Subcutaneous abdominal adipose tissue (tissue), 5 donors: ENCODE data around the gene RCN1.
"Not testable (repeated sequence)": the region's sequence is repeated elsewhere in the genome, so short reads cannot be mapped to it uniquely, and the experiment has no call there.

ENCODE experiments used
- H3K27ac ChIP-seq: one replicate; pipeline ENCODE4 v1.7.0; 2013; ENCODE audit warnings: low read depth, mild to moderate bottlenecking, inconsistent platforms, low read length, moderate library complexity
- H3K27me3 ChIP-seq, 5 donors: one replicate each; pipeline ENCODE4 v1.7.0; 2013; ENCODE audit warnings: low read length in 5 of 5, inconsistent platforms in 1 of 5; ENCODE audit not compliant: control insufficient read depth in 5 of 5, insufficient read depth in 4 of 5
- H3K36me3 ChIP-seq, 5 donors: one replicate each; pipeline ENCODE4 v1.7.0; 2013; ENCODE audit warnings: low read length in 5 of 5; ENCODE audit not compliant: control insufficient read depth in 5 of 5, insufficient read depth in 5 of 5
- H3K4me1 ChIP-seq, 5 donors: one replicate each; pipeline ENCODE4 v1.7.0; 2013; ENCODE audit warnings: low read length in 5 of 5, mild to moderate bottlenecking in 3 of 5, moderate library complexity in 1 of 5; ENCODE audit not compliant: control insufficient read depth in 5 of 5, insufficient read depth in 5 of 5
- H3K4me3 ChIP-seq, 5 donors: one replicate each; pipeline ENCODE4 v1.7.0; 2013; ENCODE audit warnings: low read length in 5 of 5, low read depth in 1 of 5
- H3K9ac ChIP-seq, 5 donors: one replicate each; pipeline ENCODE4 v1.7.0; 2013; ENCODE audit warnings: low read length in 5 of 5, mild to moderate bottlenecking in 4 of 5, moderate library complexity in 3 of 5
- H3K9me3 ChIP-seq, 5 donors: one replicate each; pipeline ENCODE4 v1.7.0; 2013; ENCODE audit warnings: low read length in 5 of 5; ENCODE audit not compliant: control insufficient read depth in 5 of 5
- donor health status: healthy.
- donor health status: healthy.
- donor health status: healthy.
- donor health status: healthy.
- donor health status: healthy.

The RCN1 gene

DNA sequence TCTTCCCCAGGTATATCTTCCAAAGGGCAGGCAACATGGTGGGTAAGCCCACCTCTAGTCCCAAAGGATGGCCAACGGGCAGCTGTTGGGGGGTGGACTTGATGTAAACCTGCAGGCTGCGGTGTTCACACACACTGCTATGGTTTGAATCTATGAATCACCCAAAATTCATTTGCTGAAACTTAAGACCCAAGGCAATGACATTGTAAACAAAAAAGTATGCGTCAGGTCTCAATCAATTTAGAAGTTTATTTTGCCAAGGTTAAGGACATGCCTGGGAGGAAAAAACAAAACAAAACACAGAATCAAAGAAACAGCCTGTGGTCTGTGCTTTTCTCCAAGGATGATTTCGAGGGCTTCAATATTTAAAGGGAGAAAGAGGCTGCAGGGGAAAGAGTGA is 18.3 kb downstream of the RCN1 start:
- peaks cover 0 to 3% (median 0%) of the 10 kb centered on the region in 5 donors for H3K27me3 ChIP-seq
- H3K27ac ChIP-seq: no peak overlapping the region
- no peak overlapping the region for H3K9ac ChIP-seq
- H3K4me1 ChIP-seq: peaks cover 0 to under 1% (median 0%) of the 10 kb centered on the region in 5 donors
- H3K9me3 ChIP-seq: no peaks in the 10 kb centered on the region
- H3K4me3 ChIP-seq: no peak overlapping the region
- H3K36me3 ChIP-seq: peaks cover 1 to 12% (median 9%) of the 10 kb centered on the region in 5 donors

DNA sequence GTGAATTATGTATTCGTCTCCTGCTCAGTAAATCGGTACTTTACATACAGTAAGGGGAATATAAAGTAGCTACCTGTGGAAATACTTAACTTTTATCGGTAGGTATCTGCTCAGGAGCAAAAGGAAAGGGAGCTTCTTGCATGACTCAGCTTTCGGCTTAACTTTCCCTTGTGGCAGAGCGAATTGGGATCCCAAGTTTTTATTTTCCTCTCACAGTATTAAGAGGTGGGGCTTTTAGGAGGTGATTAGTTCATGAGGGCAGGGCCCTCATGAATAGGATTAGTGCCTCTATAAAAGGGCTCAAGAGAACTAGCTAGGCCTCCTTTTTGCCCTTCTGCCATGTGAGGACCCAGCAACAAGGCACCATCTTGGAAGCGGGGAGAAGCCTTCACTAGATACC is 18.7 kb downstream of the RCN1 start:
- Histone ChIP-seq H3K4me3 (no peak overlapping the region), H3K27me3 (peaks cover 0 to 3% (median 0%) of the 10 kb centered on the region in 5 donors)

DNA sequence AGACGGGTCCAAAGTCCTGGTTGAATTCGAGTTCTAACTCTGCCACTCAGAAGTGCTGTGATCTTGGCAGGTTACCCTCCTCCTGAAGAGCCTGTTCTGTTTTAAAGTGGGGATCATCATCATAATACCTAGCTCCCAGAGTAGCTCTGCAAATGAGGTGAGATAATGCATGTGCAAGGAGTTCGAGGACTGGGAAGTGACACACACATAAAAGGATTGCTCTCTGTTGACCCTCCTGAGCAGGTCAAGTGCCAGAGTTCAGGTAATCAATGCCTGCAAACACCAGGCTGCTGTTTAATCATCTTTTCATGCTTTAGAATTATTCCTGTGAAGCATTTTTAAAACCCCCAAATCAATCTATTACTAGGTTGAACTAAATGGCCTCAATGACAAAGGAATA is 19.9 kb downstream of the RCN1 start:
- Histone ChIP-seq H3K4me1 (no peaks in the 10 kb centered on the region), H3K4me3 (no peak overlapping the region), H3K9me3 (no peaks in the 10 kb centered on the region), H3K36me3 (peaks cover 0 to 5% (median 4%) of the 10 kb centered on the region in 5 donors), H3K27me3 (peaks cover 0 to 3% (median 0%) of the 10 kb centered on the region in 5 donors), H3K9ac (no peak overlapping the region), H3K27ac (no peak overlapping the region)

More for the DNA sequence above, 18.7 kb downstream of the RCN1 start:
- H3K9me3 ChIP-seq: no peaks in the 10 kb centered on the region
- no peaks in the 10 kb centered on the region for H3K4me1 ChIP-seq
- no peak overlapping the region for H3K27ac ChIP-seq
- no peak overlapping the region for H3K9ac ChIP-seq
- peaks cover 0 to 12% (median 7%) of the 10 kb centered on the region in 5 donors for H3K36me3 ChIP-seq

DNA sequence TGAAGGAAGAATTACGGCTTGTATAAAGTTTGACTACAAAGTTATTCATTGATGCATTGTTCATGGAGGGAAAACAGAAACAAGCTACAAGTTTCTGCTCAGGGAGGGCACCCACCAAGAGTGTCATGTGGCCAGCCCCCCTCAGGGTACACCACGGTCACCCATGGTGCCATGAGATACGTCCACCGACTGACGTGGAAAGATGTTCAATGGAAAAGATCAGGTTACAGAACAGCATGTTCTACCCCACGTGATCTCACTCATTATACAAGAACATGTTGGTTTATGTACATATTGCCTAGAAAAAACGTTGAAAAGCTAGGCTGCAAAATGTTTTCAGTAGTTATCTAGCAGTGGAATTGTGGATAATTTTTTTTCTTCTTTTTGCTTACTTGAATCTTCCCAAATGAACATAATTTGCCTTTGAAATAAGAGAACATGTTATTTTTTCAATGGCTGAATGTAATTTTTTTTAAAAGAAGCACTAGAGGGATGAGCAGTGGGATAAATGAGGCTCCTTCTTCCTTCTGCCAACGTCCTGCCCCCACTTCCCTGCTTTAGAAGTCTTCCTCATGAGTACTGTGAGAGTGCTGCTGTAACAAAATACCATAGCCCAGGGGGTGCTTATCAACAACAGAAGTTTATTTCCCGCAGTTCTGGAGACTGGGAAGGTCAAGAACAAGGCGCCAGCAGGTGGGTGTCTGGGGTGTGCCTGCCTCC is 22.5 kb downstream of the RCN1 start:
- no peaks in the 10 kb centered on the region for H3K4me1 ChIP-seq
- H3K4me3 ChIP-seq: no peak overlapping the region
- H3K9me3 ChIP-seq: no peaks in the 10 kb centered on the region
- H3K27me3 ChIP-seq: peaks cover 0 to 3% (median 0%) of the 10 kb centered on the region in 5 donors
- H3K36me3 ChIP-seq: no peaks in the 10 kb centered on the region
- H3K27ac ChIP-seq: no peak overlapping the region
- no peak overlapping the region for H3K9ac ChIP-seq

DNA sequence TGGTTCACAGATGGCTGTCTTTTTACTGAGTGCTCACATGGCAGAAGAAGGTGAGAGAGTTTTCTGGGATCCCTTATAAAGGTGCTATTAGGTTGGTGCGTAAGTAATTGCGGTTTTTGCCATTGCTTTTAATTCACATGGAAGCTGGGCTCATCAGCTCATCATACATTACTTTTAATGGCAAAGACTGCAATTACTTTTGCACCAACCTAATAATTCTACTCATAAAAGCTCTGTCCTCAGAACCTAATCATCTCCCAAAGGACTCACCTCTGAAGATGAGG is 23.0 kb downstream of the RCN1 start:
- Histone ChIP-seq H3K9ac (no peak overlapping the region), H3K9me3 (no peaks in the 10 kb centered on the region), H3K27ac (no peak overlapping the region), H3K36me3 (no peaks in the 10 kb centered on the region), H3K4me1 (no peaks in the 10 kb centered on the region), H3K27me3 (peaks cover 0 to 3% (median 0%) of the 10 kb centered on the region in 5 donors), H3K4me3 (no peak overlapping the region)

DNA sequence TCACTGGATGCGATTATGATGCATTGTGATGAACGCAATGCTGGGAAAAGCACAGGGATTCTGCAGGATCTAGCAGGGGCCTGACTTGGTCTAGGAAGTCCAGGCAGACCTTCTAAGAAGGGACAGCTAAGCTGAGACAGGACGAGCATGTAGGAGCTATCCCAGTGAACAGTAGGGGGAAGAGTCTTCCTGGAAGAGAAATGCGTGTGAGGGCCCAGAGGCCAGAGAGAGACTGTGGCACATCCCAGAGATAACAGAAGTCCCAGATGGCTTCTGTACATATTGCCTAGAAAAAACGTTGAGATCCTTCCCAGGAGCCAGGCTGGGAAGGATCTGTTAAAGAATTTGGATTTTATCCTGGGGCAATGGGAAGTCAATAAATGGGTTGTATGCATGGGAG is 24.6 kb downstream of the RCN1 start:
- no peaks in the 10 kb centered on the region for H3K36me3 ChIP-seq
- H3K27ac ChIP-seq: no peak overlapping the region
- no peak overlapping the region for H3K4me3 ChIP-seq
- no peak overlapping the region for H3K9ac ChIP-seq
- H3K9me3 ChIP-seq: no peaks in the 10 kb centered on the region
- peaks cover 0 to 3% (median 0%) of the 10 kb centered on the region in 5 donors for H3K27me3 ChIP-seq
- H3K4me1 ChIP-seq: no peaks in the 10 kb centered on the region

DNA sequence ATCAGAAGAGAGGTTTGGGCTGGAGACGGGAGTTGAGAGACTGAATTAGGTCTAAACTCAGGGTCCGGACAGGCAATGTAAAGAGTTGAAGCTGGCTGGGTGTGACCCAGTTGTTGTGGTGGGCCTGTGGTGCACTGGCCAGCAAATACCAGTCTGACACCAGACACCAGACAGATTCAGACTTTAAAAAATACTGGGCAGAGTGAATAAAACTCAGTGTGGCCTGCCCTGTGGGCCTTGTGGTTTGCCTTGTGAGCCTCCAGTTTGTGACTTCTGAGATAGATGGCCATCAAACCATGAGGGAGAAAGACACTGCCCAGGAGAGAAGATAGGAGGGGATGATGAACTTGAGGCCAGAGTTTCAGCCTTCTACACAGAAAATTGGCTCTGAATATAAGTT is 25.8 kb downstream of the RCN1 start:
- no peaks in the 10 kb centered on the region for H3K36me3 ChIP-seq
- no peak overlapping the region for H3K9ac ChIP-seq
- peaks cover 0 to 3% (median 0%) of the 10 kb centered on the region in 5 donors for H3K27me3 ChIP-seq
- H3K4me1 ChIP-seq: no peaks in the 10 kb centered on the region
- no peaks in the 10 kb centered on the region for H3K9me3 ChIP-seq
- no peak overlapping the region for H3K27ac ChIP-seq
- H3K4me3 ChIP-seq: no peak overlapping the region

DNA sequence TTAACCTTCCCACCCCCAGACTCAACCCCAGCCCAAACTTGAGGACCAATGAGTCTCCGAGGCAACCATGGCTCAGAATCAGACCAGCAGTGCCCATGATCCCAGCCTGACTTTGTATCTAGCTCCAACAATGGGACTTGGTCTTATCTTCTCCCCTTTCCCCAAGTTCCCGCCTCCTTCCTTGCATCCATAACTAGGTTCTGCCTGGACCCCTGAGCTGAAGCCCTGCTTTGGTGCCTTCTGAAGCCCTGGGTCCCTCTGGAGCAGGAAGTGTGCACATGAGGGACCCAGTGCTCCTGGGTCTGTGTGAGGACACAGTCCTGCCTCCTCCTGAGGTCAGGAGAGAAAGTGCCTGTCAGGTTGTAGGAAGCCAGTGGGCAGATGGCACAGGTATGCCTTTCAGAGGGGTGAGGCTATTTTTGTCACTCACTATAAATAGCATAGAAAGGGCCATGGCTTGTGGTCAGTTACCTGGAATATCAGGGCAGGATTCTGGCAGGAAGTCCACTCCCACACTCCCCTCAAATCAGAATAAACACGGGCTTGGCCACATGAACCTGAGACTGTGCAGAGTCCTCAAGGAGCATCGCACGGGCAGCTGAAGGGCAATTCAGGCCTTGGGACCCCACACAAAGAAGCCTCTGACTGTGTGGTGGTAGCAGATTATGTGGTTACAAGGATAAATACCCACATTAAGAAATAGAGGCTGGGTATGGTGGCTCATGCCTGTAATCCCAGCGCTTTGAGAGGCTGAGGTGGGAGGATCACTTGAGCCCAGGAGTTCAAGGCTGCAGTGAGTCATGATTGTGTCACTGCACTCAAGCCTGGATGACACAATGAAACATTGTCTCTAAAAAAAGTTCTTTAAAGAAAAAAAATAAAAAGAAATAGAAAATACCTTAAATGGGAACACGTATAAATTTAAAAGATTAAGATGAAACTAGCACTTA is 27.4 kb downstream of the RCN1 start:
- Histone ChIP-seq H3K27ac (no peak overlapping the region), H3K4me1 (no peaks in the 10 kb centered on the region), H3K9me3 (no peaks in the 10 kb centered on the region), H3K9ac (no peak overlapping the region), H3K4me3 (no peak overlapping the region), H3K27me3 (peaks cover 0 to 1% (median 0%) of the 10 kb centered on the region in 5 donors), H3K36me3 (no peaks in the 10 kb centered on the region)

DNA sequence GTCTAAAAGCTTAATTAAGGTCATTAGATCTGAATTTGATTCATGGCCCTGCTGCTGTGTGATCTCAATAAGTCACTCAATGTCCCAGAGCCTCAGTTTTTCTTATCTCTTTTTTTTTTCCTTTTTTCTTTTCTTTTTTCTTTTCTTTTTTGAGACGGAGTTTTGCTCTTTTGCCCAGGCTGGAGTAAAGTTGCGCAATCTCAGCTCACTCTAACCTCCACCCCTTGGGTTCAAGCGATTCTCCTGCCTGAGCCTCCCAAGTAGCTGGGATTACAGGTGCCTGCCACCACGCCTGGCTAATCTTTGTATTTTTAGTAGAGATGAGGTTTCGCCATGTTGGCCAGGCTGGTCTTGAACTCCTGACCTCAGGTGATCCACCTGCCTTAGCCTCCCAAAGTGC is 28.3 kb downstream of the RCN1 start:
- not testable (repeated sequence) for H3K9me3 ChIP-seq, H3K36me3 ChIP-seq, H3K27me3 ChIP-seq, H3K4me1 ChIP-seq, H3K4me3 ChIP-seq, H3K27ac ChIP-seq, H3K9ac ChIP-seq

DNA sequence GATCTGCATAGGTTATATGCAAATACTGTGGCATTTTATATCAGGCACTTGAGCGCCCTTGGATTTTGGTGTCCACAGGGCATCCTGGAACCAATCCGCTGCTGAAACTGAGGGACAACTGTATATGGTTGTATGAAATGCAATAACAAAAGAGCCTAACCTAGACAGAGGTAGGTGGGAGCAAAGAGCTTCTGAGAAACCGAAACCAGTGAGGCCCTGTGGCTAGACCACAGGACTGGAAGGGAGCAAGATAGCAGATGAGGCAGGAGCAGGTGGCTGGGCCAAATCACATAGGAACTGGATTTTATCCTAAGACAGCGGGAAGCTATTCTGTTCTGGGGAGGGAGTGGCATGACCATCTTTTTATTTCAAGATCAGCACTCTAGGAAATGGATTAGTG is 30.1 kb downstream of the RCN1 start:
- peaks cover 0 to 5% (median 0%) of the 10 kb centered on the region in 5 donors for H3K27me3 ChIP-seq
- no peaks in the 10 kb centered on the region for H3K36me3 ChIP-seq

More for the DNA sequence above, 30.1 kb downstream of the RCN1 start:
- Histone ChIP-seq H3K4me3 (no peak overlapping the region), H3K27ac (no peak overlapping the region), H3K4me1 (no peaks in the 10 kb centered on the region), H3K9ac (no peak overlapping the region), H3K9me3 (no peaks in the 10 kb centered on the region)
